Thoracic aorta (tissue), 2 donors: ENCODE data around the gene FILIP1. TPM values are rescaled to one million over a fixed set of nuclear protein-coding genes. Genes with fewer than 3 reads are reported as not detected.

Experiments
- ATAC-seq: fragments of 150-250 bp; one replicate; pipeline ENCODE4 v1.8.0; 2017; ENCODE audit warnings: low read depth; ENCODE audit not compliant: insufficient number of reproducible peaks, low FRiP score
- DNase-seq: peaks from one replicate; pipeline ENCODE4 v3.0.0-alpha.2; 2020; ENCODE audit warnings: low spot score
- H3K27ac ChIP-seq, 2 donors: fragments of 200-600 bp; sonication (generic); 1 replicate in 1 of 2; 2 replicates in 1 of 2; pipeline ENCODE4 v1.5.1; 2016; ENCODE audit warnings: mild to moderate bottlenecking in 2 of 2, moderate library complexity in 2 of 2
- H3K27me3 ChIP-seq: fragments of 200-600 bp; sonication (generic); replicated peaks from 2 replicates; pipeline ENCODE4 v1.6.0; 2016; ENCODE audit warnings: mild to moderate bottlenecking; ENCODE audit not compliant: insufficient read depth
- H3K36me3 ChIP-seq: fragments of 200-600 bp; sonication (generic); one replicate; pipeline ENCODE4 v1.5.1; 2016
- H3K4me1 ChIP-seq, 2 donors: fragments of 200-600 bp; sonication (generic); 1 replicate in 1 of 2; 2 replicates in 1 of 2; pipeline versions ENCODE4 v1.5.1 to v1.6.0; 2016; ENCODE audit warnings: low read depth in 2 of 2, mild to moderate bottlenecking in 1 of 2; ENCODE audit not compliant: control insufficient read depth in 1 of 2
- H3K4me3 ChIP-seq: fragments of 200-600 bp; sonication (generic); 2 replicates; pipeline ENCODE4 v1.5.1; 2016; ENCODE audit warnings: mild to moderate bottlenecking
- H3K9me3 ChIP-seq: fragments of 200-600 bp; sonication (generic); 2 replicates; pipeline ENCODE4 v1.5.1; 2016
- CTCF ChIP-seq: fragments of 200-600 bp; sonication (generic); IDR thresholded peaks from one replicate; pipeline ENCODE4 v1.5.1; 2019; ENCODE audit warnings: antibody characterized with exemption
- total RNA-seq, 2 donors: library from RNA; depleted of rRNA; stranded (reverse); fragments of >200 nt; gene quantifications; one replicate each; pipeline versions ENCODE4 v1.1.0 to v1.2.3, GENCODE V29; 2016

The FILIP1 gene
- total RNA-seq, 2 donors from 2014 or later: 23.4 to 43.8 TPM

GRCh38 chr6:75463061-75463460, 30.5 kb downstream of the FILIP1 start:
- Histone ChIP-seq H3K4me1 (peaks cover 42 to 91% of the 10 kb centered on the region in 2 donors), H3K4me3 (no peak overlapping the region)

GRCh38 chr6:75460681-75461080, 32.9 kb downstream of the FILIP1 start:
- DNase-seq (no peak), ATAC-seq (no peak)
- Histone ChIP-seq H3K36me3 (no peaks in the 10 kb centered on the region), H3K27me3 (no peaks in the 10 kb centered on the region), H3K27ac (peak overlapping the region; percentile 48 to 74), H3K4me3 (peak overlapping the region; percentile 46), H3K9me3 (no peaks in the 10 kb centered on the region), H3K4me1 (peaks cover 42 to 79% of the 10 kb centered on the region in 2 donors)
- no peak for TF ChIP-seq CTCF

More at GRCh38 chr6:75463061-75463460, 30.5 kb downstream of the FILIP1 start:
- no peak for ATAC-seq
- Histone ChIP-seq H3K27me3 (no peaks in the 10 kb centered on the region), H3K27ac (peak overlapping the region in 1 of 2 donors; percentile 69), H3K36me3 (no peaks in the 10 kb centered on the region), H3K9me3 (no peaks in the 10 kb centered on the region)
- no peak for DNase-seq
- no peak for TF ChIP-seq CTCF

GRCh38 chr6:75458895-75459294, 34.7 kb downstream of the FILIP1 start:
- Histone ChIP-seq H3K9me3 (no peaks in the 10 kb centered on the region), H3K36me3 (no peaks in the 10 kb centered on the region), H3K4me3 (no peak overlapping the region), H3K4me1 (peaks cover 35 to 69% of the 10 kb centered on the region in 2 donors), H3K27ac (peak overlapping the region; percentile 33 to 74), H3K27me3 (no peaks in the 10 kb centered on the region)
- ATAC-seq (peak; percentile 42), DNase-seq (no peak)
- TF ChIP-seq CTCF: no peak

GRCh38 chr6:75450903-75451302, 42.7 kb downstream of the FILIP1 start:
- Histone ChIP-seq H3K27ac (no peak overlapping the region), H3K9me3 (no peaks in the 10 kb centered on the region), H3K4me3 (no peak overlapping the region), H3K36me3 (no peaks in the 10 kb centered on the region), H3K4me1 (peaks cover 6 to 36% of the 10 kb centered on the region in 2 donors), H3K27me3 (no peaks in the 10 kb centered on the region)
- no peak for TF ChIP-seq CTCF
- DNase-seq (no peak), ATAC-seq (no peak)

- no peaks in the 10 kb centered on the region for H3K9me3 ChIP-seq
- no peaks in the 10 kb centered on the region for H3K36me3 ChIP-seq
- ATAC-seq (no peak), DNase-seq (no peak)
- H3K27me3 ChIP-seq: no peaks in the 10 kb centered on the region
- no peak for TF ChIP-seq CTCF
- H3K4me3 ChIP-seq: no peak overlapping the region
- peaks cover 15 to 43% of the 10 kb centered on the region in 2 donors for H3K4me1 ChIP-seq
- H3K27ac ChIP-seq: no peak overlapping the region
Observed at GRCh38 chr6:75449630-75450206, 43.9 kb downstream of the FILIP1 start.
